Activated CD8-positive, alpha-beta memory T cell treated with anti-CD3 and anti-CD28 coated beads for 24 hours (primary cell): ENCODE results near the gene CEP350.
"Not testable (repeated sequence)": the region's sequence is repeated elsewhere in the genome, so short reads cannot be mapped to it uniquely, and the experiment has no call there.

Experiments used
- DNase-seq: peaks from one replicate; pipeline ENCODE4 v3.0.0-alpha.2; 2020

Gene CEP350

DNA sequence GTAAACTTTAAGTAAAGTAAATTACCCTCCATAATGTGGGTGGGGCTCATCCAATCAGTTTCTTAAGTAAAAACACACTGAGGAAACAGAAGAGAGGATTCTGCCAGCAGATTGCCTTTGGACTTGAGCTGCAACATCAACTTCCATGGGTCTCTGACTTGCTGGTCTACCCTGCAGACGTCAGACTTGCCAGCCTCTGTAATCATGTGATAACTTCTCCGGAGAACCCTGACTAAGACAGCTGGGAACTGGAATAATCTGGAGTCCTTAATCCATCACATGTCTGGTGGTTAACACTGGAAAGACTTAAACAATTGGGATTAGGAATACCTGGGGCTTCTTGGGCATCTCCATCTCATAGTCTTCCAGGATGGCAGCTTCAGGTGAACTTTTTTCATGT lies 13.2 kb upstream of the CEP350 start:
- DNase-seq, result no peak

DNA sequence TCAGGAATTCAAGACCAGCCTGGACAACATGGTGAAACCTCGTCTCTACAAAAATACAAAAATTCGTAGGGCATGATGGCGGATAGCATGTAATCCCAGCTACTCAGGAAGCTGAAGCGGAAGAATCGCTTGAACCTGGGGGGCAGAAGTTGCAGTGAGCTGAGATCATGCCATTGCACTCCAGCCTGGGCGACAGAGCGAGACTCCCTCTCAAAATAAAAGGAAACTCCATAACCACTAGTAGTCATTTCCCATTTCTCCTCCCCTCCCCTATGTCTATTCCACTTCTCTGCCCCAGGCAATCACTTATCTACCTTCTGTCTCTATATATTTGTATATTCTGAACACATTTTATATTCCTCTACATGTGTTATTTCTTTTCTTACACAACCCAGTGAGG lies 4.0 kb upstream of the CEP350 start:
- no peak for DNase-seq

- DNase-seq, result no peak
Measured at GRCh38 chr1:179951383-179952144, 3.0 kb upstream of the CEP350 start.

GRCh38 chr1:179952186-179952585 lies 2.4 kb upstream of the CEP350 start:
- no peak for DNase-seq

DNA sequence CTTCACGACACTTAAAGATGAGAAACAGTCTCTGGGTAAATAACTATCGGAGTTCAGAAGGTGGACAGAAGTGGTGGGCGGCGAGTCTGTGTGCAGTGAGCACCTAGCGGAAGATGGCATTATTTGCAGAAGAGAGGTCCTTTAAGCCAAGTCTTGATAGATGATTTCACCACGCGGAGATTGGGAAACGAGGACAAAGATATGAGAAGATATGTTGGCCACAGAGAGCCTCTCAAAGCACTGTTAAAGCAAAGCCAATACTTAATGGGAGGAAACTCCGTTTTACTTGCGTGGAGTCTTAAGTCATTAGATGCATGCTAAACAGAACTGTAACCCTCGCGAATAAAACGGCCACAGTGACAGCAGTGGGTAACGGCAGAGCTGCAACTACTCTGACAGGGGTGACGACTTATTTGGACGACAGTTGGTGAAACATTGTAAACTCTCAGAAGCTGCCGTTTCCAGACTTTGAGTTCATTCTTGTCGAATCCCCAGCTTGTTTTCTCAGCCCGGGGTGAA lies 577 bp upstream of the CEP350 start:
- DNase-seq, result no peak

DNA sequence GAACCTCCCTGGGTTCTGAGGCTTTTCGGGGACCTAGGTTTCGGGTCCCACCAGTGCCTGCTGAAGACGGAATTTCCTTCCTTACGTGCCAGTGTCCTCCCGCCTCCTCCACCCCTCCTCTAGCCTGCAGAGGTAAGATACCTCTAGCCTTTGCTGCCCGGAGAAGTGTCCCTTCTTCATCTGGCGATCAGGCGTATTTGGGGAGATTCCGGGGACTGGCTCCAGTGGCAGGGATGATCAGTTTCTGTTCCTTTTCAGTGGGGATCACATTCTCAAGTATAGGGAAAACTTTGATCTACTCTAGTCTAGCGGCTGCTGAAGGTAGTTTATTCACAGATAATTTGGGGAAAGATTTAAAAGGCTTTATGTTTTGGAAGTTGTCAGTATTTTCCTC lies 674 bp downstream of the CEP350 start:
- DNase-seq, result no peak

DNA sequence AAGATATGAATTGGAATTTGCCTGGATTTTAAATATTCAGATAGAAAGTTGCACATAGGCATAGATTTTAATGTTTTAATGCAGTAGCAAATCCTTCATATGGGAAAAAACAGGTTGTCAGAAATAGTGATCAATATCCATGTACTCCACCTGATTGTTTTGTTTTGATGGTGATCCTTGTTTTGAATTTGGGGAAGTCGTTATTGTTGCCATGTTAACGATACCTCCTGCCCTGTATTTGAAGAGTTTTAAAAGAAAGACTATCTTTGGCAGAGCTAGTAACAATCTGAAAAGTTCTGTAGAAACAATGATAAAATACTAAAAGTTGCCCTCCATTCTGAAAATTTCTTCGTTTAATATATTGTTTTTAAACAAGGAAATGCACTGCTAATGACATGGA lies 1.1 kb downstream of the CEP350 start:
- no peak for DNase-seq

DNA sequence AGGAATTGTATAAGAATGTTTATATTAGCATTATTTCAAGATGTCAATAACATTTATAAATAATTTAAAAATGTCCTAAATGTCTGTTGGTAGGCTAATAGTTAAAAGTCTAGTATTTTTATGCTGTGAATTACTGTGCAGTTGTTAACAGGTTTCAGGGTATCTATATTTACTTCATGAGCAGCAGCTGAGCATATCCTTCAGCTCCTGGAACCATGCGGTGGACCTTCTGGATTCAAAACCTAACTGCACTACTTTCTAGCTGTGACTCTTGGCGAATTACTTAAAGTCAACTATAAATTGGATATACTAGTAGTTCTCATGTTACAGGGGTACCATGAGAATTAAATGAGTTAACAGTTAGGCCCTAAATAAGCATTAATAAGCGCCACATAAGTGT lies 3.7 kb downstream of the CEP350 start:
- DNase-seq, result no peak

GRCh38 chr1:179962168-179962567 lies 7.6 kb downstream of the CEP350 start:
- DNase-seq, result not testable (repeated sequence)

DNA sequence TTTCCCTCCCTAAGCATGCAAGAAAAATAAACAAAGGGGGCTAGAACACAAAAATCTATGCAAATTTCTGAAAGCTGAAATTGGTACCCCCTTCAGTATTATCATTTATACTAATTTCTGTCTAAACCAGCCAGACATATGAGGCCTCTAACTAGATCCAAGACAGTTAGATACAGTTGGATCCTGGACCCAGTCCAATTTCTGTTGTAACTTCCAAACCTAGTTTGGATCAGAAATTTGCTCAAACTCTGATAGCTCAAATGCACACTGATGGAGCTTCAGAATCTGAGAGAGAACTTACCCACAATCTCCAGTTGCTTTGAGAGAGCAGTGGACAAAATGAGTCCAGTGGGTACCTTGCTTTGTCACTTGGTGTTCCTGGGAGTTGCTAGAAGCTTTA lies 11.9 kb downstream of the CEP350 start:
- DNase-seq, result no peak

DNA sequence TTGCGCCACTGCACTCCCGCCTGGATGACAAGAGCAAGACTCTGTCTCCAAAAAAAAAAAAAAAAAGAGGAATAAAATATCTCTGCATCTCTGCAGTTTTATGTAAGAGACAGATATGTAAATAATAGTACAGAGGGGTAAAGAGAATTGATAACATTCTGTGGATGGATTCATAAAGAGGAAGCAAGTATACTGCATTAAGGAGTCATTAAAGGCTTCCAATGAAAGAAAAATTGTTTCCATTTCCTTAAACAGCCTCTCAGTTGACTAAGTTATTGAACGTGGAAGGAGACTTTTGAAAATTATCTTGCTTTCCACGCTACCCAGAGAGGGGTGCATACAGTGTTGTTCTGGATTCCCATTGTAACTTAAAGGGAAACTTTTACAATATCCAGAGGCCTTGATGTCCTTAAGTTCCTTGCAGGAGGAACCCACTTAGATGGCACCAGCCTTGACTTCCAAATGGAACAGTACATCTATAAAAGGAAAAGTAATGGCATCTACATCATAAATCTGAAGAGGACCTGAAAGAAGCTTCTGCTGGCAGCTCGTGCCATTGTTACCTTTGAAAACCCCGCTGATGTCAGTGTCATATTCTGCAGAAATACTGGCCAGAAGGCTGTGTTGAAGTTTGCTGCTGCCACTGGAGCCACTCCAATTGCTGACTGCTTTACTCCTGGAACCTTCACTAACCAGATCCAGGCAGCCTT lies 13.8 kb downstream of the CEP350 start:
- DNase-seq, result no peak

DNA sequence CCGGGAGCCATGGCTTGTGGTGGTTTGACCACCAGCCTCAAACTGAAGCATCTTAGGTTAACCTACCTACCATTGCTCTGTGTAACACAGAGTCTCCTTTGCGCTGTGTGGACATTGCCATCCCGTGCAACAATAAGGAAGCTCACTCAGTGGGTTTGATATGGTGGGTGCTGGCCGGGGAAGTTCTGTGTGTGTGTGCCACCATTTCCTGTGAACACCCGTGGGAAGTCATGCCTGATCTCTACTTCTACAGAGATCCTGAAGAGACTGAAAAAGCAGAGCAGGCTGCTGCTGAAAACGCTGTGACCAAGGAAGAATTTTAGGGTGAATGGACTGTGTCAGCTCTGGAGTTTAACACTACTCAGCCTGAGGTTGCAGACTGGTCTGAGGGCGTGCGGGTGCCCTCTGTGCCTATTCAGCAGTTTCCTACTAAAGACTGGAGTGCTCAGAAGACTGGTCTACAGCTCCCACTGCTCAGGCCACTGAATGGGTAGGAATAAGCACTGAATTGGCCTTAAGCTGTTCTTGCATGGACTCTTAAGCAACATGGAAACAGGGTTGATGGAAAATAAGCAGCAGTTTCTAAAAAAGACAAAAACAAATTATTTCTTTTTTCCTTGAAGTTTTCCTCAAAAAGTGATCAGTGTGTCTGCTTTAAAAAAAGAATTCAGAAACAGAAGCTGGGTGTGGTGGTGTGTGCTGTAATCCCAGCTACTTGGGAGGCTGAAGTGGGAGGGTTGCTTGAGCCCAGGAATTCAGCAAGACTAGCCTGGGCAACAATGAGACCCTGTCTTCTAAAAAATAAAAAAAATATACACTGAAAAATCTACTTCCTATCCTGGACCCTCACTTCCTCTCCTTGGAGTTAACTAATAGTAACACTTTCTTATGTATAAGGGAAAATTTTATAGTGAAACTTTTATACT lies 14.6 kb downstream of the CEP350 start:
- no peak for DNase-seq

DNA sequence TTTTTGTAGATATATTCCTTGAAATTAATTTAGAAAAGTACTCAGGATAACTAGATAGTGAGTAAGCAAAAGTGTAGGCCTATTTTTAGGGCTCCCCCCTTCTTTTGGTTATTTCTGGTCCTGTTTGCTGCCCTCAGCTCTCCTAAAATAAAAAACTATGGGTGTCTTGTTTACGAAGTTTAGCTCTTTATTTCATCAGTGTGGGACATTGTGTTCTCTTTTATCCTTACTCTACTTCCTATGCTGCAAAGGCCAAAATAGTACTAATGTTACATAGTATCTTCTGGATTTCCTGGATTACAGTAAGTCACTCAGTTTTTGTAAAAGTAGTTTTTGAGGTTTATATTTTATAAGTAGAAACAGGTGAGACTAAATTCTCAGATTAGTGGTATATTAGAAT lies 15.4 kb downstream of the CEP350 start:
- DNase-seq, result no peak

DNA sequence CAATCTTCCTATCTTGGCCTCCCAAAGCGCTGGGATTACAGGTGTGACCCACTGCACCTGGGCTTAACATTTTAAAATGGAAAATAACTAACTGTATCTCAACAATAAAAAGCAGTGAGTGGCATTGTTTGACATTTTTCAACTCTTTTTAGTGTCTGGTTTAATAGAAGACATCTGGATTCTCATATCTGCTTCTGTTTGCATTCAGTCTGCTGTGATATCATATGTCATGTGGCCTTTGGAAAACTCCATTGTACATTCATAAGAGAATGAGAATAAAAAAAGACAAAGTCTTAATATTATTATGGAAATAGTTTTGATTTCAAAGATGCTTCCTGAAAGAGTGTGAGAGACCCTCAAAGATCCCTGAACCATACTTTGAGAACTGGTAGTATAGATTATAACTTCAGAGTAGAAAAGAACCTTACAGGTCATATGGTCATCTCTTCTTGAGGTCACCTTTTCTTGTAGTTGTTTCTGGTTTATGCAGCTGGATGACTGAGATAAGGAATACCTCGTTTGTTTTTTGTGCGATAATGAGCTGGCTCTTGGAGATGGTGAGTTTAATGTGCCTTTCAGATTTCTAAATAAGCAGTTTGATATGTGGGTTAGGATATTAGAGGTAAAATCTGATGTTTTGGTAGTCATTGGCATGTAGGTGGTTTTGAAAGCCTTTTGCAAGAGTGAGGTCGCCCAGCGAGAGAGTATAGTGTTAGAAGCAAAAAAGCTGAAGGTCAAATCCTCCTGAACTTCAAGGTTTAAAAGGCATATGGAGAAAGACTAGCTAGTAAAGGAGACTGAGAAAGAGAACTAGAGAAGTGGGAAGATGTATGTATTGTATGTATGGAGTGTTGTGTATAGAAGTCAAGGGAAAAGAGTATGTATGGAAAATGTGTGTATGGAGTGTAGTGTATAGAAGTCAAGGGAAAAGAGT lies 17.2 kb downstream of the CEP350 start:
- DNase-seq, result no peak

DNA sequence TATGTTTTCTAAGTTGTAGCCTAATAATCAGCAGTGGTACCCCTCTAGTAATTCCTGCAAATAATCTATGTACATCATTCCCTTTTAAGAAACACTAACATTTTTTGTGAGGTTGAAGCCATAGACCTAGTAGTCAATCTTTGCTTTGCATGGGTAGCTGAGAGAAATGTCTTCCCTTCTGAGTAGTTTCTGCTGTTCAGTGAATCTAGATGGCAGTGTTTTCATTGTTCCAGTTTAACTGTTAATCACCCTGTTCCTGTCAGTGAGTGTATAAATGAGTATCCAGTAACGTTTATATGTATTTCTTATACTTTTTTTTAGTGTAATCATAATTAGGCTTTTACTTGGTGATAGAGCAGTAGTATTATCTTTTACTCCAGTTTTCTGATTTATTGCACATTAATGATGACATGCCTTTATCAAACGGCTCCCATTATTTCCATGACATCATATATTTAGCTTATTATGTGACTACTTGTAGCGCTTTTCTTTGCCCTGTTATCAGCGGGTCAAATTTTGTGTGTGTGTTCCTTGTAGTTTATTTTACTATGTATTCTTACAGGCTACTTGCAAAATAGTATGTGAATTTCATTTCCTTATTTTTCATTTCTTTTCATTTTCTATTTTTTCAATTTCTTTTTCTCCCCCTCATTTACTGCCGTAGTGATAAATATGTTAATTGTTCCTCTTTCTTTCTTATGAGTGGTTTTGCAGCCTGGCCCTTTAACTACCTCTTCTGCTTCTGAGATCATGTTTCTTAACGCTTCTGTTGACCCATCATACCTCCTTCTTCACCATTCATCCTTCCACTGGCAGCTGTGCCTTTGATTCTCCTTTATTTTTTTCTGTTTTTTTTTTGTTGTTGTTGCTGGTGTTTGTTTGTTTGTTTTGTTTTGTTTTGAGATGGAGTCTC lies 18.8 kb downstream of the CEP350 start:
- no peak for DNase-seq

- no peak for DNase-seq
Measured at GRCh38 chr1:179976970-179977651, 22.5 kb downstream of the CEP350 start.

DNA sequence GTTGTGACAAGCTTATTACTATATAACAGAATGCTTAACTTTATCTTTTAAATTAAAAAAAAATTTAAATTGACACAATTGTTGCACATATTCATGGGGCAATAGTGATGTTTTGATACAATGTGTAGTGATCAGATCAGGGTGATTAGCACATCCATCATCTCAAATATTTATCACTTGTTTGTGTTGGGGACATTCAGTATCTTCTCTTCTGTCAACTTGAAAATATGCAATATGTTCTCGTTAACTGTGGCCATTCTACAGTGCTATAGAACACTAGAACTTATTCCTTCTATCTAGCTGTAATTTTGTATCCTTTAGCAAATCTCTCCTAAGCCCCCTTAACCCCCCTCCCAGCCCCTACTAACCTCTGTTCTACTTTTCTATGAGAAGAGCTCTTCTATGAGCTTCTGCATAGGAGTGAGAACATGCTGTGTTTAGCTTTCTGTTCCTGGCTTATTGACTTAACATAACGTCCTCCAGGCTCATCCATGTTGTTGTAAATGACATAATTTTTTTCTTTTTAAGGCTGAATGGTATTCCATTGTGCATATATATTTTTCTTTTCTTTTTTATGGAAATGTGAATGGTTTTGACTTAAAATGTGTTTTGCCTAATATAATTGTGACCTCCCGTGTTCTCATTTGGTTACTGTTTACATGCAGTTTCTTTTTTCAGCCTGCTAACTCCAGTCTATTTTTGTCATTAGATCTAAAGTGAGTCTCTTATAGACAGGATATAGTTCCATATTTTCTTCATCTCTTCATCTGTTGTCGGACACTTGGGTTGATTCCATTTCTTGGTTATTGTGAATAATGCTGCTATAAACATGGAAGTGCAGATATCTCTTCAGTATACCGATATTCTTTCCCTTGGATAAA lies 23.8 kb downstream of the CEP350 start:
- no peak for DNase-seq

DNA sequence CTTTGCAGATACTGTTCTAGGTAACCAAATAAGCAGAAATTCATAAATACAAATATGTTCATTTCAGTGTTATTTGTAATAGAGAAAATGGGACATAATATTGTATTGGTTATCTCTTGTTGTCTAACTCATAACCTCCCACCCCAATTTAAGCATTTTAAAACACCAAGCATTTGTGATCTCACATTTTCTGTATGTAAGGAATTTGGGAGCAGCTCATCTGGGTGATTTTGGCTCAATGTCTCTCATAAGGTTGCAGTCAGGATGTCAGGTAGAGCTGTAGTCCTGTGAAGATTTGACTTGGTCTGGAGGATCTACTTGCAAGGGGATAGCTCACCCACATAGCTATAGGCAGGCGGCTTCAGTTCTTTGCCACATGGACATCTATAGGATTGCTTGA lies 29.5 kb downstream of the CEP350 start:
- DNase-seq, result no peak

DNA sequence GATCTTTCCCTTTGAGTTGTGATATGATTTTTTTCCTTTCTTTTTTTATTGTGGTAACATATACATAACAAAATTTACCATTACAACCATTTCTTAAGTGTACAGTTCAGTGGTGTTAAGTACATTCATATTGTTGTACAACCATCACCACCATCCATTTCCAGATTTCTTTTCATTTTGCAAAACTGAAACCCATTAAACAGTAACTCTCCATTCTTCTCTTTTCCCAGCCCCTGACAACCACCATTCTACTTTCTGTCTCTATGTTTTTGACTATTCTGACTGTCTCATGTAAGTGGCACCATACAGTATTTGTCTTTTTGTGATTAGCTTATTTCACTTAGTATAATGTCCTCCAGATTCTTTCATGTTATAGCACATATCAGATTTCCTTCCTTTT lies 30.3 kb downstream of the CEP350 start:
- no peak for DNase-seq
